Stimulated activated CD8-positive, alpha-beta memory T cell treated with anti-CD3 and anti-CD28 coated beads, Interleukin-4, amount 100 ng/mL, for 1 hour (primary cell): Measurements from ENCODE around the gene FAM76B.
"Not testable (repeated sequence)": the region's sequence is repeated elsewhere in the genome, so short reads cannot be mapped to it uniquely, and the experiment has no call there.

Source experiments
- DNase-seq, 2 donors: peaks; one replicate each; pipeline ENCODE4 v3.0.0-alpha.2; 2020; ENCODE audit warnings: low read depth in 2 of 2, low spot score in 1 of 2

The FAM76B gene

DNA sequence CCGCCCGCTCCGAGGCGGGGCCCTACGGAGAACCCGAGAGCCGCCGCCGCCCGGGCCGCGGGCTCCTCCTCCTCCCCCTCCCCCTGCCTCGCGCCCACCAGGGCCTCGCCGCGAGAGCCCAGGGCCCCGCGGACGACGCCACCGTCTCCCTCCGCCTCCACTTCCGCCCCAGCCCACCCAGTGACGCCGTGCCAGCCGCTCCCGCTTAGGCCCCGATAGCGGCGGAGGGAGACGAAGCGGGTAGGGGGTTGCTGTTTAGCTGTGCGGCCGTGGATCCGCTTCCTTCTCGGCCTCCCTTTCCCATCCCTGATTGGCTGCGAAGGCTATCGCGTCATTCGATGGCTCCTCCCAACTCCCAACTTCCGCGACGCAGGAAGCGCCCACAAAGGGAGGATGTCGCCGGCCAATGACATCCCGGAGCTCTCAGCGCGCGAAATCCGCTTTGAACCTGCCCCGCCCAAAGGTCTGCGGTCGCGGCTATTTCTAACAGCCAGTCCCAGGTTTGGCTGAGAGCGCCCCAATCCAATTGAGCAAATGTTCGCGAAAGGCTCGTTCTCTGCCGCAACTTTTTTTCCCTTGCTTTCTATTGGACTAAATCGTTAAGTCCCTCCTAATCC is at the start of gene FAM76B:
Gene FAM76B, minus strand, starts transcription at position 277 of the 617 bp plus-strand sequence. CDS start 304 bp downstream, outside the sequence.
- peak; percentile 90 to 94 for DNase-seq

DNA sequence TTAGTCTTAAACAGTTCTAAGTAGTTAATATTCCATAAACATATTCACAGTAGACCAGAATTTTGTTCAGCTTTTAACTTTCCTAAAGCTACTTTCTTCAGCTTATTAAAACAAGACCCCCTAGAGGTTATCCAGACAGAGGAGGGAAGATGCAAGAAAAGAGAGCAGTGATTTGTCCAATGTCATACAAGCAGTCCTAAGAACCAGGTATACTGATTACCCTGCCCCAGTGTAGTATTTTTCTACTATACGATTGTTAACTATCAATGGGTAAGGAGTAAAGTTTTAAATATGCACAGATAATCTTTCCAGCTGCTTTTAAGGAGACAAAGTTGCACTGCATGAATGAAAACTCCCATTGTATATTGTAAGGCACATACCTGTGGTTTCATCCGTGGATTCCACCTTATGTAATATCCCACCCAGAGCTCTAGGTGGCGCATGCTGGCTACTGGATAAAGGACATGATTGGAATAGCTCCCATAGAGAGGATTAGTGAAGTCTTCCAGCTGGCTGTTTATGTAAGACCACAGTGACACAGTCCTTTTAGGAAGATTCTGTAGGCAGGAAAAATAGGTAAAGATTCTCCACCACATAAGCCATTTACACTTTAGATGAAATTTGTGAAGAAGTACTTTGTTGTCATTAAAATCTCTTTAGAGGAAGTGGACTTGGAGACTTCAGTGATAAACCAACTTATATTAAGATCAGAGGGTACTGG is 46.3 kb upstream of the FAM76B start:
- DNase-seq: peak in 1 of 2 donors; percentile 23

DNA sequence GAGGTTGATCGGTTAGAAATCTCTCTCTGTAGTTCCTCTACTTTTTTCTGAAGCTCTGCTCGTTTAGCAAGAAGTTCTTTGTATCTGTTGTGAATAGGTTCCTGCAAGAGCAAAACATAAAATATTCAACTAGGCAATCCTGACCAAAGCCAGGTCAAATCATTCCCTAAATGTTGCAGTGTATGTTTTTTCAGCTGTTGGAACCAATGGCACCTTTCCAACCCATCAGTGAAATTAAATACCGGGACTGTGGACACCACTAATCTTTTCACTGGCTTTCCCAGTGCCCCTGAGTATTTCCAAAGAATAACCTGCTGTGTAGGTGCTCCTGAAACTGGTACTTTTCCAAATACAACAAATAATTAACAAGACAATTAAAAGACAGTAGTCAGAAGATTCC is 45.8 kb upstream of the FAM76B start:
- DNase-seq: no peak

DNA sequence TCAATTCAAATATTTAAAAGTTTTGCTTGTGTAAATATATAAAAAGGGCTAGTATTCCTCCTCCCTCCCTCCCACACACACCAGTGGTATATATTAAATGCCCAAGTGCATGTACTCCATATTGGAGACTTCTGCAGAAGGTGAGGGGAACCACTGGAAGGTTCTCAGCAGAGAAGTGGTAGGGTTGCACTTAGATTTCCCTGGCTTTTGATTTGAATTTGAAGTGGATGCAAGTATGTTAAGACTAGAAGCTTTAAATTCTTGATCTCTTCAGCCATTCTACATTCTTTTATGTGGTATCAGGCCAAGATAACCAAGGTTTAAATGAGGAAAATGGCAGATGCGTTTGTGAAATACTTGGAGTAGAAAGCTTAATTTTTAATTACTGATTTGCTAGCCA is 43.8 kb upstream of the FAM76B start:
- no peak for DNase-seq

DNA sequence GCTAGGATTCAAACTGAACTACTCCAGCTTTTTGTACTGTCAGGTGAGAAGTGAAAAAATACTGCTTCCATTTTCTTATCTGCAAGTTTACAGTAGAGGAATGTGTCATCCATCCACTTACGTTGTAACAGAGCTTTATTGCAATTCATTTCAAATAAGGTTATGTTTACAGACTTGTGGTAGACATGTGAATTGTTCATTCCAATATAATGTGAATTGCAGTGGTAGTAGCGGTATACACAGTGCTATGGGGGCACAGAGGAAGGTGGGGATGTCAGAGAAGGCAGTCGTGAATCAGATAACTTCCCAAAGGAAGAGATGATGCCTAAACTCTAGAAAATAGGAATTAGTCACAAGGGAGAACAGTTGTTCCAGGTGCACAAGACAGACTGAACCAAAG is 43.2 kb upstream of the FAM76B start:
- DNase-seq: no peak

DNA sequence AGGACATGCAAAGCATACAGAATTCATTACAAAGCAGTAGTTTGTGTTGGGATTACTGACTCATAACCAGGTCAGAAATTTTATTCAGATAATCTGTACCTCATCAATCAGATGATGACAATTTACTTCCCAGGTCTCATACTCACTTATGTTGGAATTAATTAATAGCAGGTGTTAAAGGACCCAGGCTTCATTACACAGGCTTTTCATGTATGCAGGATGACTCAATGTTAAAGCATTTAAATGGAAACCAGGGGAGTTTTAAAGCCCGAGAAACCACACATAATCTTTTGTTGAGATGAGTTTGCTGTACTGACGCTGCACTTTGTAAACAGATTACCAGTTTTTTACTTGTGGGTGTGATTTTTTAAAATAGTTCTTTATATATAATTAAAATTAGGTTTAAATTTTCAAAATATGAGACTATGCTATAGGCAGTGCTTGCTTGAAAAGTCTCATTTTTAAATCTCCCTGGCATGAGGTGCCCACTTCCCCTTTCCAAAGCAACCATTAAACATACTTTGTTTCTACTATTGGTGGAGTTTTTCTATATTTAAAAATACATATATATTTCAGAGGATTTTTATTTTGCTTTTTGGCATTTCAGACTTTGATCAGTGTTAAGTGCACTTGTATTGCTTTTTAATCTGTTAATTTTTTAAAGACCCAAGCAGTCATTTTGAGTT is 41.8 kb upstream of the FAM76B start:
- DNase-seq: no peak

DNA sequence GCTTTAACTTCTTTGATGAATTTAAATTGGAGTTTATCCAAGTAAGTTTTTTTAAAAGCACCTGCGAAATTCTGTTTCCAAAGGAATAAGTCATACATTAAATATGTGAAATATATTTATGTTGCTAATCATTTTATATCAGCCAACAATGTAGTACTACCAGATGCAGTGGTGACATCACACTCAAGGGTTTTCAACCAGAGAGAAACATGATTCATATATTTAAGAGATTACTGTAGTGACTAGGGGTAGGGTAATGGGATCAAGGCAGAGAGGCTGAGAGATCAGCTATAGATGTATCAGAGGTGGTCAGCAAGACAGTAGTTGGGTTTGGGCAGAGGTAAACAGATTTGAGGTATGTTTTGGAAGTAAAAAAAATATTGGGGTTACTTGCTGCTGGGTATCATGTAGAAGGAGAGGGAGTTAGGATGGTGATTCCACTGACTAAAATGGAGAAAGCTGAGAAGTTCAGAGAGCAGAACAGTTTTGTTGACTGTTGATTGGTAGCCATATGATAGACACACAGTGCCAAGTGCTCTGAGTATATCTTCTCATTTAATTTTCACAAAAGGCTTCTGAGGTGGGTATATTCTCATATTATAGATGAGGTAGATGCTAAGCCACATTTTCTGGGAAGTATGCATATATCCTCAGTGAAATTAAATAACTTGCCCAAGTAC is 40.1 kb upstream of the FAM76B start:
- DNase-seq: no peak

DNA sequence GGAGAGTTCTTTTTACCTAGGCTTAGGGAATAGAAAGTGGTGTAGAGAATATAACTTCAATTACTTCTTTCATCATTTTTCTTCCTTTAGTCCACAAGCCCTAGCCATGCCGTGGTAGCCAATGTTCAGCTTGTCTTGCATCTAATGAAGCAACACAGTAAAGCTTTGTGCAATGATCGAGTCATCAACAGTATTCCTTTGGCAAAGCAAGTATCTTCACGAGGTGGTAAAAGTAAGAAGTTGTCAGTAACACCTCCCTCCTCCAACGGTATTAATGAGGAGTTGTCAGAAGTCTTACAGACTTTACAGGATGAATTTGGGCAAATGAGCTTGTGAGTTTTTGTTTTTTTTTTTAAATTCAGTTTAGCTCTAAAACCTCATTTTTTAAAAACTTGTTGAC is 38.1 kb upstream of the FAM76B start:
- no peak for DNase-seq

DNA sequence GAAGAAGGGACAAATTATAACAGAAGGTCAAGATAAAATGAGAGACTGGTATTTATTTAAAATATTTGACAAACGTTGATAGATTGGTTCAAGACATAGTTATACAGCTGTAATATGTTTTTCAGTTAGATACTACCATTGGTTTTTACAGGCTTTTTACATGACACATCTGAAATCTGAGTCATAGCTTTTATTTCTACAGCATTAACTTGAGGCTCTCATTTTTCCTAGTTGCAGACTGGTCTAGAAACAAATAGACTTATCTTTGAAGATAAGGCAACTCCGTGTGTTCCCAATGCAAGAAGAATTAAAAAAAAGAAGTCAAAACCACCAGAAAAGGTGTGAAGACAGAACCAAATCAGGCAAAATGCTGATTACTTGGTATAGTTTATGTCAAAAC is 32.1 kb upstream of the FAM76B start:
- DNase-seq: no peak

DNA sequence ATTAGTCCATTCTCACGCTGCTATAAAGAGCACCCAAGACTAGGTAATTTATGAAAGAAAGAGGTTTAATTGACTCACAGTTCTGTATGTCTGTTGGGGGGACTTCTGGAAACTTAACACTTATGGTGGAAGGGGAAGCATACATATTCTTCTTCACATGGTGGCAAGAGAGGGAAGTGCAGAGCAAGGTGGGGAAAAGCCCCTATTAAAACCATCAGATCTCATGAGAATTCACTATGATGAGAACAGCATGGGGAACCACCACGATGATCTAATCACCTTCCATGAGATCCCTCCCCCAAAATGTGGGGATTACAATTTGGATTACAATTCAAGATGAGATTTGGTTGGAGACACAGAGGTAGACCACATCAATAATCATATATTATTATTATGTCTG is 26.5 kb upstream of the FAM76B start:
- no peak for DNase-seq

DNA sequence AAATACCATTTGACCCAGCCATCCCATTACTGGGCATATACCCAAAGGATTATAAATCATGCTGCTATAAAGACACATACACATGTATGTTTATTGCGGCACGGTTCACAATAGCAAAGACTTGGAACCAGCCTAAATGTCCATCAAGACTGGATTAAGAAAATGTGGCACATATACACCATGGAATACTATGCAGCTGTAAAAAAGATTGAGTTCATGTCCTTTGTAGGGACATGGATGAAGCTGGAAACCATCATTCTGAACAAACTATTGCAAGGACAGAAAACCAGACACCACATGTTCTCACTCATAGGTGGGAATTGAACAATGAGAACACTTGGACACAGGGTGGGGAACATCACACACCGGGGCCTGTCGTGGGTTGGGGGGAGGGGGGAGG is 21.5 kb upstream of the FAM76B start:
- DNase-seq: not testable (repeated sequence)

DNA sequence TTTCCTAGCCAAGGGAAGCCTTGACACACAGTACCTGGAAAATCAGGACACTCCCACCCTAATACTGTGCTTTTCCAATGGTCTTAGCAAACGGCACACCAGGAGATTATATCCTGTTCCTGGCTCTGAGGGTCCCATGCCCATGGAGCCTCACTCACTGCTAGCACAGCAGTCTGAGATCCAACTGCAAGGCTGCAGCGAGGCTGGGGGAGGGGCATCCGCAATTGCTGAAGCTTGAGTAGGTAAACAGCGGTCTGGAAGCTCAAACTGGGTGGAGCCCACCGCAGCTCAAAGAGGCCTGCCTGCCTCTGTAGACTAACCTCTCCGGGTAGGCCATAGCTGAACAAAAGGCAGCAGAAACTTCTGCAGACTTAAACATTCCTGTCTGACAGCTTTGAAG is 16.9 kb upstream of the FAM76B start:
- not testable (repeated sequence) for DNase-seq

DNA sequence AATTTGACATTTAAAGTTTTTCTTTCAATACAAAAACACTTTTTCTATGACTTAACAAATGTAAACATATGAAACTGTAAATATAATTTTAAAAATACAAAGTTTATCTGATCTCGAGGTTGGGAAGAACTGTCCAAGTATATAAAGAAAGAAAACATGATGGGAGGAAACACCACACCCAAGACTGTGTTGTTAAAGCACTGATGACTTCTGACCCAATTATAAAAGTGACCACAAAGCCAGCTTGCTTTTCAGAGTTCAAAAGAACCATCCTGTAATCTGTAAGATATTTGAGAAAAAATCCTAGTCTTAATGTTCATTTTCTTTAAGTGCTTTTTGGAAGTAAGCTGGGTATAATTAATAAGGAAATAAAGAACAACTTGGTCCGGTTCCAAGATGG is 16.3 kb upstream of the FAM76B start:
- DNase-seq: no peak

DNA sequence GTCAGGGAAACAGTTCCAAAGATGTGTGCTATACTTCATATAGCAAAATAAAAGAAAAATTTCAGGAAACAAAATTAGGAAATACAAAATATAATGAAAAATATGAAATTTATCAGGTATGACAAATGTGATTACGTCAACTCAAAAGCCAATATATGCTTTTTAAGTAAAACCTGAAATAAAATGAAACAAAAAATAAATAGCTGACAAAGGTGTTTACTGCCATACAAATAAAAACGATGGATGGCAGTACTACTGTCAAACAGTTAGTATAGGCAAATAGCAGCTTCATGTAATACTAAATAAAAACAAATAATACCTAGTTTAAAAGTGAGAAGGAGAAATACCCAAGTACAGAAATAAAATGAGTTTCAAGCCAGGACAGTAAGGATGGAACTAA is 14.4 kb upstream of the FAM76B start:
- DNase-seq: no peak

DNA sequence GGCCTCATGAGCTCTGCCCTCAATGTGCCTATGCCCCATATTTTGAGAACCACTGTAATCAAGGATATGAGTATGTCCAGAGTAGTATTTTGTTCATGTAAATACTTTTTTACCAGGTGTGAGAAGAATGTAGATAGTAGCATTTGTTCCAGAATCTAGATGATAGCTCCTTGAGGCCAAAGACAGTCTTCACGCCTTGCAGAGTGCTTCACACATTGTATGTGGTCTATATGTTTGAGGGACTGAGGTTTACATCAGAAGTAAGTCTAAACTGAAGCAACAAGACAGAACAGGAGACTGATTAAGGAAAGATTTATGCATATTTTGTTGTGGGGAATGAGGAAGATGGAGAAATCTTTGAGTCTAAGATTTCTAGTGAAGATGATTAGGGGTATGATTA is 13.2 kb upstream of the FAM76B start:
- no peak for DNase-seq

DNA sequence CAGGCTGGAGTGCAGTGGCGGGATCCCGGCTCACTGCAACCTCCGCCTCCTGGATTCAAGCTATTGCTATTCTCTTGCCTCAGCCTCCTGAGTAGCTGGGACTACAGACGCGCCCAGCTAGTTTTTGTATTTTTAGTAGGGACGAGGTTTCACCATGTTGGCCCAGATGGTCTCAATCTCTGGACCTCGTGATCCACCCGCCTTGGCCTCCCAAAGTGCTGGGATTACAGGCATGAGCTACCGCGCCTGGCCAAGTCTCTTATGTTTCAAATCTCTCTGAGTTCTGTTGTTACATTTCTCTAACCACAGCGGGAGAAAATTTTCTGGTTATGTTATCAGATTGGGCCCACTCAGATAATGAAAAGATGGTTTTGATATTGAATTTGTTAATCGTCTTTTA is 10.9 kb upstream of the FAM76B start:
- no peak for DNase-seq

DNA sequence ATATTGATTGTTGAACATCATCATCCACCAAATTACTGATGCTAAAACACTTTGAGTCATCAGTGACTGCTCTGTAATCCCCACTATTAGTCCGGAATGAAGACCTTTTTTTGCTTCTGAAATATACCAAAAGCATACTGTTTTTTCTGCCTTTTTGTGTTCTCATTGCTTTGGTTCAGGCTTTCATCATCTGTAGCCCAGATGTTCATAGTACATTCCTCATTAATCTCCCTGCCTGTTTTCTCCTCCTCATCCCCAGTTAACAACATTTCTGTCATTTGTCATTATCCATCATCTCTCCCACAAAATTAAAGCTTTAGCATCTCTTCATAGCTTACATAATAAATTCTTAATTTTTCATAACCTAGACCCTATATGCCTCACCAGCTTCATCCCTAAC is 10.0 kb upstream of the FAM76B start:
- no peak for DNase-seq

DNA sequence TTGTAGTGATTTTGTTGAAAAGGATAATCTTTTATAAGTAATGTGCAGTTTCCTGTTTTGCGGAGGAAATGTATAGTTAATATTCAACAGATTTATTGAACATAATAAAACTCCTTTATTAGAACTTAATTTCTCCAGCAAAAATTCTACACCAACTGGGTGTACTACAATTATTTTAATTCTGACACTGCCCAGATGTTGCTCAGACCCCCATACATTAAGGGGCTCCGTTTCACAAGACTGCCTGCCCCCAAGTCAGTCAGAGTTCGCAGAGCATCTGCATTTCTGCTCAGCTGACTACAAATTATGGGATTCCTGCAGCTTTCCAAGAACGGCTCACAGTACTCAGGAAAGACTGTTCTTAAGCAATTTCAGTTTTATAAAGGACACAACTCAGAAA is 6.9 kb upstream of the FAM76B start:
- DNase-seq: no peak

DNA sequence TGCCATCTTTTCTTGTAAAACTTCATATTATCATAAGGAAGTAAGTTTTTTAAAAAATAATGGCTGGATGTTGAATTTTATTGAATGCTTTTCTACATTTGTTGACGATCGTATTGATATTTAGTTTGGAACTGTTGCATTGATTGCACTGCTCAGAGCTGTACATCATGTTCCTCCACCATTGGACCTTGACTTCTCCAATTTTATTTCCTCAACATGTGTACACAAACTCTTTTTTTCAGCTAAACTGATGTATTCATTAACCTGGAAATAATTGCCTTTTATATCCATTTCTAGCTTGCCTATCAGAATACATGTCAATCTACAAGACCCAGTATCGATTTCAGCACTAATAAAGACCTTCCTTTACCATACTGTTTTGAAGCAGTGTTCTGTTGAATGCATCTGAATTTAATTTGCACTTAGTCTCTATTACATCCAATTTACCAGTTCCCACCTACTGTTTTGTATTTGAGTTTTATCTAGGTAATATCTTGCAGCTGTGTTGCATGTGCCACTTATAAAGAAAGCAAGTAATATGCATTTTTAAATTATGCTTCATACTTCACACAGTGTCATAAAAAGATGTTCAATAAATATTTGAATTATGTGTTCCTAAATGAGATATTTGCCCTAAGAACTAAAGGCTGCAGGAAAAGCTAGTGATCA is 6.2 kb upstream of the FAM76B start:
- no peak for DNase-seq

DNA sequence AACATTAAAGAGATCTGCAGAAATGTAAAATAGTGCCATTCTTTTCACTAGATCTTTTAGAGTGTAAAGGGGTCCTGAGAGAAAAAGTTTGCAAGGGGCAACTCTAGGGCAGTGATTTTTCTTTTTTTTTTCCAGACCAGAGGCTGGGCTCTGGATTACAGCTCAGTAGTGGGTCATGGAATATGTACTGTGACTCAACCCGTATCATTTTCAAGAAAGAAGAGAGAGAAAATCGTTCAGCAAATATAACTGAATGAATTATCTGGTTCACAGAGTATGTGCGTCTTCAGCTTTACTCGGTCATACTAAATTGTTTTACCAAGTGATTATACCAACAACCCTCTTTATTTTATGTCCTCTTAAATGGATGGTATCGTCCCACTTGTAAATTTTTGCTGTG is 4.5 kb upstream of the FAM76B start:
- no peak for DNase-seq

DNA sequence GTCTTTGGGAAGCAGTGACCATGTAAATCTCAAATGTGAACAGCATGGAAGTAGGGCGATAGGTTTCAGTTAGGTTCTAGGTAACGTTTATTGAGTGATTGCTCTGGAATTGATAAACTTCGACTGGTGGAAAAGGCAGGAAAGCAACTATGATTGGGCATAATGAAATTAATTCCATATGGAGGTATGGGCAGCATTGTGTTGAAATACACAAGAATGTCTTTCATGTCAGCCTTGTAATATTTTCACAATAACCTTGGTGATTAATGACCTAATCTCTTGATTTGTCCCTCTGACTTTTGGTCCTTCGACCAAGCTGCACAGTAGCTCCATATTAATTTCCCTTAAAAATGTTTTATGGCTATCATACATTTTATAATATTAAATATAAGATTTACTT is 3.5 kb upstream of the FAM76B start:
- no peak for DNase-seq
